CD4-positive, alpha-beta T cell (primary cell): ENCODE results near the gene RPP40. TPM values are rescaled to one million over a fixed set of nuclear protein-coding genes. Genes with fewer than 3 reads are reported as not detected.

Source experiments
- ATAC-seq: fragments of 200-7000 bp; cut with Tn5 transposase; one replicate; pipeline ENCODE4 v1.10.0; 2022; ENCODE audit warnings: mild to moderate bottlenecking; ENCODE audit not compliant: poor library complexity
- CTCF ChIA-PET: fragments of 350-600 bp; sonication (Branson Sonifier 250); formaldehyde crosslinking; loops from one replicate; lab custom pipeline; 2021; ENCODE audit warnings: antibody characterized with exemption, inconsistent platforms; lab: Charles Lee
- POLR2A ChIA-PET: fragments of 350-600 bp; sonication (Branson Sonifier 250); formaldehyde crosslinking; loops from one replicate; lab custom pipeline; 2021; ENCODE audit warnings: antibody characterized with exemption, inconsistent platforms; lab: Charles Lee
- DNase-seq, 14 experiments: peaks; one replicate each; pipeline ENCODE4 v3.0.0-alpha.2; 2013 to 2020; ENCODE audit warnings: mixed read lengths in 2 of 14
- H3K27ac ChIP-seq, 2 donors: one replicate each; pipeline versions ENCODE4 v1.5.1 to v1.7.0; 2013; ENCODE audit warnings: low read length in 2 of 2, low read depth in 1 of 2, mild to moderate bottlenecking in 1 of 2
- H3K27me3 ChIP-seq, 2 experiments: 1 replicate in 1 of 2; 2 replicates in 1 of 2; pipeline versions ENCODE4 v1.6.1 to v1.7.0; 2013; ENCODE audit warnings: low read length in 2 of 2, control low read depth in 1 of 2, mild to moderate bottlenecking in 1 of 2, moderate library complexity in 1 of 2; ENCODE audit not compliant: insufficient read depth in 2 of 2, control insufficient read depth in 1 of 2
- H3K36me3 ChIP-seq: one replicate; pipeline ENCODE4 v1.6.1; 2013; ENCODE audit warnings: low read length, control low read depth; ENCODE audit not compliant: insufficient read depth
- H3K4me1 ChIP-seq: one replicate; pipeline ENCODE4 v1.6.1; 2013; ENCODE audit warnings: low read length, control low read depth; ENCODE audit not compliant: insufficient read depth
- H3K4me3 ChIP-seq: one replicate; pipeline ENCODE4 v1.5.1; 2013; ENCODE audit warnings: mild to moderate bottlenecking, low read length, moderate library complexity
- H3K9me3 ChIP-seq, 2 experiments: 1 replicate in 1 of 2; 2 replicates in 1 of 2; pipeline versions ENCODE4 v1.6.1 to v1.7.0; 2013; ENCODE audit warnings: low read length in 2 of 2, mild to moderate bottlenecking in 2 of 2, control low read depth in 1 of 2, moderate library complexity in 1 of 2; ENCODE audit not compliant: control insufficient read depth in 1 of 2, insufficient read depth in 1 of 2
- H3K27ac Mint-ChIP-seq: one replicate; pipeline ENCODE4 v1.8.0; 2020; ENCODE audit warnings: mixed read lengths
- H3K27me3 Mint-ChIP-seq: one replicate; pipeline ENCODE4 v1.8.0; 2021; ENCODE audit warnings: mixed read lengths
- H3K36me3 Mint-ChIP-seq: one replicate; pipeline ENCODE4 v1.8.0; 2021; ENCODE audit warnings: low read depth, mixed read lengths
- H3K4me1 Mint-ChIP-seq: one replicate; pipeline ENCODE4 v1.8.0; 2021; ENCODE audit warnings: low read depth, mixed read lengths
- H3K4me3 Mint-ChIP-seq: one replicate; pipeline ENCODE4 v1.8.0; 2020; ENCODE audit warnings: mild to moderate bottlenecking, mixed read lengths
- H3K9me3 Mint-ChIP-seq: one replicate; pipeline ENCODE4 v1.8.0; 2020; ENCODE audit warnings: mixed read lengths
- intact Hi-C, 2 experiments: fragments of 100-400 bp; cut with DNase I in 1 of 2; cut with micrococcal nuclease in 1 of 2; formaldehyde crosslinking; loops; one replicate each; pipeline versions ENCODE4 v1.15.1 to v1.9.0; 2023 to 2025; cut with DNase I, micrococcal nuclease
- polyA plus RNA-seq, 2 donors: library from polyadenylated mRNA; unstranded; fragments of 120-200 nt; gene quantifications; one replicate each; pipeline ENCODE4 v1.2.1, GENCODE V29; 2013
- total RNA-seq, 174 experiments: library from RNA in 2 of 174; stranded (reverse) in 2 of 174; gene quantifications; one replicate each; pipeline ENCODE4 v1.2.3 and lab custom pipeline; 2021 to 2026
- TF ChIP-seq, protein P1 (sequence below): fragments of 200-600 bp; IDR thresholded peaks from one replicate; pipeline ENCODE4 v1.8.0; 2022; ENCODE audit warnings: antibody characterized with exemption, mild to moderate bottlenecking

RPP40 gene, protein sequence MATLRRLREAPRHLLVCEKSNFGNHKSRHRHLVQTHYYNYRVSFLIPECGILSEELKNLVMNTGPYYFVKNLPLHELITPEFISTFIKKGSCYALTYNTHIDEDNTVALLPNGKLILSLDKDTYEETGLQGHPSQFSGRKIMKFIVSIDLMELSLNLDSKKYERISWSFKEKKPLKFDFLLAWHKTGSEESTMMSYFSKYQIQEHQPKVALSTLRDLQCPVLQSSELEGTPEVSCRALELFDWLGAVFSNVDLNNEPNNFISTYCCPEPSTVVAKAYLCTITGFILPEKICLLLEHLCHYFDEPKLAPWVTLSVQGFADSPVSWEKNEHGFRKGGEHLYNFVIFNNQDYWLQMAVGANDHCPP
- under 1 TPM; 0.36 to 0.69 TPM for total RNA-seq
- polyA plus RNA-seq (2013, experiment 1 of 2): 6.7 TPM
- polyA plus RNA-seq (2013, experiment 2 of 2): 6.5 TPM
- 1.7 to 30.9 (median 5.4) reads per million in 172 experiments for total RNA-seq (lab: John Stamatoyannopoulos, UW)

DNA sequence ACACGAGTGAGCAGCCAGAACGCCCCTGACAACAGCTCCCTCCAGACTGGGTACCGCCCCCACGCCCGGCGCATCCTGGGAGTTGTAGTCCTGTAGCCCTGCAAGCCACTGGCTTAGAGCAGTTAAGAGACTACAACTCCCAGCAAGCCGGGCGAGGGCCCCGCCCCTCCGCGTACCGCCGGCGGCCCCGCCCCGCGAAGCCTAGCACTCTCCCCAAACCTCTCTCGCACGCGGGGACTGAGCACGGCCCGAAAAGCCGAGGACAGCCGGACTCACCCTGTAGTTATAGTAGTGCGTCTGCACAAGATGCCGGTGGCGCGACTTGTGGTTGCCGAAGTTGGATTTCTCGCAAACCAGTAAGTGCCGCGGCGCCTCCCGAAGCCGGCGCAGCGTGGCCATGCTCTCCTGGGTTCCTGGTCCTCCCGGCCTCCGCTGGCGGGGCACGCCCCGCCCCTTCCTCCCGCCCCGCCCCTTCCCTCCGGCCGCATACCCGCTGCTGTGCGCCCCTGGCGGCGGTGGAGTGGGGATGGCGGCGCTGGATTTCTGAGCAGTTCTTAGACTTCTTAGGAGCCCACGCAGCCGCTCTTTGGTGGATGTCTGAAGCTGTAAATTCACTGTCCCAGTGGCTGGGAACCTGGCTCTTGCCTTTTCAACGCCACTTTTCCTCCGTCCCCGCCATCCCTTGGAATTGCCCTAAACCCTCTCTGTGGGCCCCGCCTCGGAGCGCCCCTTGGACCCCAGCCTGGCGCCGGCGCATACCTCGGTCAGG lies at the start of gene RPP40:
Gene RPP40, minus strand, starts transcription at position 434 of the 769 bp plus-strand sequence. Its CDS starts 35 bp downstream, at position 399.
- H3K27me3 Mint-ChIP-seq: no peaks in the 10 kb centered on the region
- intact Hi-C loops: loop anchor here (1.0 to 10.0 kb wide), 7 partner anchors 227 to 1646 kb away; partner anchors contain the start of genes CDYL (in 2 of the 2), ECI2 (in 1 of the 2), FARS2 (in 1 of the 2) and NRN1 (in 1 of the 2)

DNA sequence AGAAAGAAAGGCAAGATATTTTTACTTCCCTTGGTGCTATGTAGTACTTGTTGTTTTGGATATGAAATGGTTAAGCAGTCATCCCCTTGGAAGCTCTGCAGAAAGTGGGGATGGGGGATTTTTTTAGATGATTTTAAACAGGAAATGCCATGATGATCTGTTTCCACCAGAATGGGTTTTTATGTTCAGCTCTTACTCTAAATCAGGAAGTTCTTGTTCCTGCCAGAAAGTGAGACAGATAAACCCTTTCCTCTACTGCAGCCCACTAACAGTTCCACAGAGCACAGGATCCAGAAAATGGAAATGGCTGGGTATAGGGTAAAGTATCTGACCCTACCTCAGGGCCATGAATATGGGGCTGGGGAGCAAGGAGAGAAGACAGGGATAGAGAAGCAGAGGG lies 49.2 kb upstream of the RPP40 start:
- intact Hi-C loops: no loop called here
- POLR2A ChIA-PET: no interaction called here
- Histone ChIP-seq H3K27ac (no peak overlapping the region), H3K9me3 (peaks cover 13 to 17% of the 10 kb centered on the region in 2 experiments), H3K27me3 (no peaks in the 10 kb centered on the region), H3K4me1 (no peaks in the 10 kb centered on the region), H3K4me3 (no peak overlapping the region), H3K36me3 (no peaks in the 10 kb centered on the region)
- CTCF ChIA-PET: no interaction called here
- Mint-ChIP-seq H3K27ac (no peak overlapping the region), H3K9me3 (peaks cover 10% of the 10 kb centered on the region), H3K27me3 (no peaks in the 10 kb centered on the region), H3K4me3 (no peak overlapping the region), H3K36me3 (peaks cover 15% of the 10 kb centered on the region), H3K4me1 (no peaks in the 10 kb centered on the region)
- TF ChIP-seq, protein P1, sequence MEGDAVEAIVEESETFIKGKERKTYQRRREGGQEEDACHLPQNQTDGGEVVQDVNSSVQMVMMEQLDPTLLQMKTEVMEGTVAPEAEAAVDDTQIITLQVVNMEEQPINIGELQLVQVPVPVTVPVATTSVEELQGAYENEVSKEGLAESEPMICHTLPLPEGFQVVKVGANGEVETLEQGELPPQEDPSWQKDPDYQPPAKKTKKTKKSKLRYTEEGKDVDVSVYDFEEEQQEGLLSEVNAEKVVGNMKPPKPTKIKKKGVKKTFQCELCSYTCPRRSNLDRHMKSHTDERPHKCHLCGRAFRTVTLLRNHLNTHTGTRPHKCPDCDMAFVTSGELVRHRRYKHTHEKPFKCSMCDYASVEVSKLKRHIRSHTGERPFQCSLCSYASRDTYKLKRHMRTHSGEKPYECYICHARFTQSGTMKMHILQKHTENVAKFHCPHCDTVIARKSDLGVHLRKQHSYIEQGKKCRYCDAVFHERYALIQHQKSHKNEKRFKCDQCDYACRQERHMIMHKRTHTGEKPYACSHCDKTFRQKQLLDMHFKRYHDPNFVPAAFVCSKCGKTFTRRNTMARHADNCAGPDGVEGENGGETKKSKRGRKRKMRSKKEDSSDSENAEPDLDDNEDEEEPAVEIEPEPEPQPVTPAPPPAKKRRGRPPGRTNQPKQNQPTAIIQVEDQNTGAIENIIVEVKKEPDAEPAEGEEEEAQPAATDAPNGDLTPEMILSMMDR: no peak
- ATAC-seq (no peak), DNase-seq (no peak)

More for the DNA sequence above, at the start of gene RPP40:
- DNase-seq (peak; percentile 95 to 100 (median 98)), ATAC-seq (peak; percentile 92)
- H3K4me1 ChIP-seq: peaks cover 15% of the 10 kb centered on the region
- CTCF ChIA-PET: interaction anchor here (0.6 to 1.8 kb wide), 4 partner anchors 27 to 1155 kb away, joined by 3 to 6 read pairs (median 4); partner anchors contain the start of gene FAM50B
- no peaks in the 10 kb centered on the region for H3K9me3 ChIP-seq
- Mint-ChIP-seq H3K9me3 (no peaks in the 10 kb centered on the region), H3K4me1 (peaks cover 17% of the 10 kb centered on the region), H3K36me3 (peaks cover 33% of the 10 kb centered on the region), H3K4me3 (peak within 1 kb of the TSS; percentile 90), H3K27ac (peak within 1 kb of the TSS; percentile 91)
- TF ChIP-seq, protein P1: peak; percentile 77
- peak within 1 kb of the TSS; percentile 81 for H3K4me3 ChIP-seq
- POLR2A ChIA-PET: interaction anchor here (0.6 to 1.8 kb wide), 8 partner anchors 8 to 983 kb away, joined by 3 to 8 read pairs (median 4); partner anchors contain the start of genes CDYL, FARS2 and LYRM4
- peaks cover 7% of the 10 kb centered on the region for H3K36me3 ChIP-seq
- H3K27me3 ChIP-seq: no peaks in the 10 kb centered on the region
- H3K27ac ChIP-seq: peak within 1 kb of the TSS; percentile 83

DNA sequence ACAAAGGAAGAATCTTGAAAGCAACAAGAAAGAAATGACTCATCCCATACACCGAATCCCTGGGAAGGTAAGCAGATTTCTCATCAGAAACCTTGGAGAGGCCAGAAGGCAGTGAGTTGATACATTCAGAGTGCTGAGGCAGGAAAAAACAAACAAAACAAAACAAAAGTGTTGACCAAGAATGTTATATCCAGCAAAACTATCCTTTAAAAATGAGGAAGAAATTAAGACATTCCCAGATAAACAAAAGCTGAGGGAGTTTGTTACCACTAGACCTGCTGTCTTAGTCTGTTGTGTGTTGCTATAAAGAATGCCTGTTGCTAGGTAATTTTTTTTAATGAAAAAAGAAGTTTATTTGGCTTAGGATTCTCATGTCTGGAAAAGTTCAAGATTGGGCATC lies 47.6 kb upstream of the RPP40 start:
- Histone ChIP-seq H3K36me3 (no peaks in the 10 kb centered on the region), H3K27me3 (no peaks in the 10 kb centered on the region), H3K4me1 (no peaks in the 10 kb centered on the region), H3K9me3 (peaks cover 14 to 17% of the 10 kb centered on the region in 2 experiments), H3K4me3 (no peak overlapping the region), H3K27ac (no peak overlapping the region)
- POLR2A ChIA-PET: no interaction called here
- TF ChIP-seq, protein P1: no peak
- H3K9me3 Mint-ChIP-seq: peaks cover 13% of the 10 kb centered on the region
- H3K27ac Mint-ChIP-seq: no peak overlapping the region
- no peak overlapping the region for H3K4me3 Mint-ChIP-seq
- no peak for DNase-seq
- CTCF ChIA-PET: interaction anchor here (1.2 kb wide), 1 partner anchor 9 kb away, joined by 3 read pairs; no protein-coding TSS in a partner anchor
- ATAC-seq: no peak
- H3K4me1 Mint-ChIP-seq: no peaks in the 10 kb centered on the region
- intact Hi-C loops: no loop called here
- no peaks in the 10 kb centered on the region for H3K27me3 Mint-ChIP-seq
- H3K36me3 Mint-ChIP-seq: peaks cover 24% of the 10 kb centered on the region
